ENCODE measurements around the gene PRTFDC1.

- TF ChIP-seq GATA3 (IDR thresholded peaks at IDR 0.05; ENCODE audit: low read depth, low read length) = no peak
- no peak for TF ChIP-seq GATA2 (IDR thresholded peaks at IDR 0.05; ENCODE audit: low read depth, low read length)
Measured at GRCh38 chr10:24961582-24961981, 9.2 kb upstream of the PRTFDC1 start.

Measured in SH-SY5Y (cell line).